Thyroid gland (tissue), 4 donors: ENCODE results near the gene SLX9. TPM values are rescaled to one million over a fixed set of nuclear protein-coding genes. Genes with fewer than 3 reads are reported as not detected.
"Not testable (repeated sequence)": the region's sequence is repeated elsewhere in the genome, so short reads cannot be mapped to it uniquely, and the experiment has no call there.

Experiments
- DNase-seq, 2 donors: peaks; one replicate each; pipeline ENCODE4 v3.0.0-alpha.2; 2019
- H3K27ac ChIP-seq, 3 donors: fragments of 200-600 bp; sonication (generic); 1 replicate in 2 of 3; 2 replicates in 1 of 3; pipeline ENCODE4 v1.5.1; 2016 to 2019; ENCODE audit warnings: mild to moderate bottlenecking in 1 of 3, moderate library complexity in 1 of 3
- H3K27me3 ChIP-seq: fragments of 200-600 bp; sonication (generic); one replicate; pipeline ENCODE4 v1.5.1; 2019
- H3K36me3 ChIP-seq, 2 donors: fragments of 200-600 bp; sonication (generic); one replicate each; pipeline ENCODE4 v1.5.1; 2016 to 2019
- H3K4me1 ChIP-seq, 2 donors: fragments of 200-600 bp; sonication (generic); one replicate each; pipeline ENCODE4 v1.5.1; 2017 to 2019
- H3K4me3 ChIP-seq, 3 donors: fragments of 200-600 bp; sonication (generic); replicated peaks in 1 of 3; 1 replicate in 2 of 3; 2 replicates in 1 of 3; pipeline ENCODE4 v1.5.1; 2016; ENCODE audit warnings: mild to moderate bottlenecking in 1 of 3
- H3K9me3 ChIP-seq: fragments of 200-600 bp; sonication (generic); one replicate; pipeline ENCODE4 v1.5.1; 2017
- CTCF ChIP-seq, 6 experiments: fragments of 200-600 bp in 3 of 6; fragments of 450-650 bp in 3 of 6; sonication (generic) in 3 of 6; IDR thresholded peaks; one replicate each; pipeline ENCODE4 v1.5.1; 2016 to 2019; ENCODE audit warnings: antibody characterized with exemption in 6 of 6, mild to moderate bottlenecking in 2 of 6, inconsistent platforms in 1 of 6, moderate library complexity in 1 of 6
- POLR2A ChIP-seq, 2 donors: fragments of 450-650 bp; IDR thresholded peaks; one replicate each; pipeline ENCODE4 v1.6.1; 2017; ENCODE audit warnings: antibody characterized with exemption in 2 of 2, mild to moderate bottlenecking in 2 of 2, moderate library complexity in 1 of 2
- WGBS, 2 donors: methylation state at CpG; one replicate each; pipeline ENCODE4 v1.1.5; 2017; 5-methylcytosine and 5-hydroxymethylcytosine counted together
- intact Hi-C: fragments of 100-400 bp; cut with DNase I; formaldehyde crosslinking; loops from one replicate; pipeline ENCODE4 v1.15.1; 2023
- total RNA-seq, 4 donors: library from RNA; depleted of rRNA; stranded (reverse); fragments of >200 nt; gene quantifications; one replicate each; pipeline ENCODE4 v1.2.3, GENCODE V29; 2016

SLX9 gene
- total RNA-seq, 4 donors from 2014 or later, result 4.8 to 19.1 (median 11.2) TPM

- 88 to 90% methylated on average over 7 to 11 of the region's 19 CpGs for WGBS, 2 donors
- H3K36me3 ChIP-seq, result peaks cover 0 to 4% of the 10 kb centered on the region in 2 donors
- H3K9me3 ChIP-seq, result no peaks in the 10 kb centered on the region
- no peak overlapping the region for H3K4me3 ChIP-seq
- no peaks in the 10 kb centered on the region for H3K27me3 ChIP-seq
- intact Hi-C loops, result no loop called here
- DNase-seq, result no peak
- no peak overlapping the region for H3K27ac ChIP-seq
- no peak for TF ChIP-seq CTCF (IDR thresholded peaks at IDR 0.05)
- H3K4me1 ChIP-seq, result peaks cover 0 to 6% of the 10 kb centered on the region in 2 donors
These were observed 32.5 kb downstream of the SLX9 start for GRCh38 chr21:44972301-44972814.

GRCh38 chr21:44972821-44973220, 33.0 kb downstream of the SLX9 start:
- intact Hi-C loops, result no loop called here
- DNase-seq, result peak in 1 of 2 donors; percentile 62
- 55 to 83% methylated on average over 10 to 13 of the region's 16 CpGs for WGBS, 2 donors
- Histone ChIP-seq H3K27me3 (no peaks in the 10 kb centered on the region), H3K4me3 (no peak overlapping the region), H3K4me1 (peaks cover 0 to under 1% of the 10 kb centered on the region in 2 donors), H3K9me3 (no peaks in the 10 kb centered on the region), H3K36me3 (peaks cover 0 to 4% of the 10 kb centered on the region in 2 donors), H3K27ac (no peak overlapping the region)
- no peak for TF ChIP-seq CTCF (IDR thresholded peaks at IDR 0.05)
- TF ChIP-seq POLR2A (IDR thresholded peaks at IDR 0.05), result no peak

GRCh38 chr21:44973598-44973997, 33.8 kb downstream of the SLX9 start:
- Histone ChIP-seq H3K4me3 (no peak overlapping the region), H3K36me3 (peaks cover 0 to 4% of the 10 kb centered on the region in 2 donors), H3K4me1 (no peaks in the 10 kb centered on the region), H3K27me3 (no peaks in the 10 kb centered on the region), H3K9me3 (no peaks in the 10 kb centered on the region), H3K27ac (no peak overlapping the region)
- peak; percentile 15 to 27 for DNase-seq
- TF ChIP-seq CTCF (IDR thresholded peaks at IDR 0.05), result no peak
- no peak for TF ChIP-seq POLR2A (IDR thresholded peaks at IDR 0.05)
- 63 to 92% methylated on average over 5 to 10 of the region's 14 CpGs for WGBS, 2 donors
- intact Hi-C loops, result no loop called here

- WGBS, 2 donors, result 96% methylated on average over 17 of the region's 17 CpGs
- Histone ChIP-seq H3K27ac (no peak overlapping the region), H3K4me1 (no peaks in the 10 kb centered on the region), H3K9me3 (no peaks in the 10 kb centered on the region), H3K4me3 (no peak overlapping the region), H3K36me3 (peaks cover 0 to 4% of the 10 kb centered on the region in 2 donors), H3K27me3 (no peaks in the 10 kb centered on the region)
- DNase-seq, result no peak
- intact Hi-C loops, result no loop called here
- no peak for TF ChIP-seq CTCF (IDR thresholded peaks at IDR 0.05)
- TF ChIP-seq POLR2A (IDR thresholded peaks at IDR 0.05), result no peak
These were observed 34.8 kb downstream of the SLX9 start for GRCh38 chr21:44974676-44975075.

GRCh38 chr21:44975720-44976555, 36.1 kb downstream of the SLX9 start:
- H3K4me1 ChIP-seq, result no peaks in the 10 kb centered on the region
- no peak overlapping the region for H3K4me3 ChIP-seq
- TF ChIP-seq POLR2A (IDR thresholded peaks at IDR 0.05) (no peak), CTCF (IDR thresholded peaks at IDR 0.05) (no peak)
- WGBS, 2 donors, result 94 to 100% methylated on average over 1 to 29 of the region's 42 CpGs
- H3K9me3 ChIP-seq, result no peaks in the 10 kb centered on the region
- DNase-seq, result peak in 1 of 2 donors; percentile 23
- H3K27me3 ChIP-seq, result no peaks in the 10 kb centered on the region
- no peak overlapping the region for H3K27ac ChIP-seq
- peaks cover 0 to 4% of the 10 kb centered on the region in 2 donors for H3K36me3 ChIP-seq
- intact Hi-C loops, result no loop called here

GRCh38 chr21:44976556-44977393, 36.9 kb downstream of the SLX9 start:
- H3K4me3 ChIP-seq, H3K36me3 ChIP-seq, H3K4me1 ChIP-seq, H3K27me3 ChIP-seq, DNase-seq, H3K9me3 ChIP-seq, H3K27ac ChIP-seq, intact Hi-C loops: not testable (repeated sequence)
- 92 to 93% methylated on average over 11 to 13 of the region's 25 CpGs for WGBS, 2 donors
